ENCODE measurements around the gene CENPT. TPM values are rescaled to one million over a fixed set of nuclear protein-coding genes. Genes with fewer than 3 reads are reported as not detected.
A peak's percentile ranks its signal among the peaks of the same experiment; 100 is the strongest.

Gene CENPT
- polyA plus RNA-seq, 2 of the 4 experiments (the other 2 are of a cell fraction): 19.1 to 36.9 TPM

DNA sequence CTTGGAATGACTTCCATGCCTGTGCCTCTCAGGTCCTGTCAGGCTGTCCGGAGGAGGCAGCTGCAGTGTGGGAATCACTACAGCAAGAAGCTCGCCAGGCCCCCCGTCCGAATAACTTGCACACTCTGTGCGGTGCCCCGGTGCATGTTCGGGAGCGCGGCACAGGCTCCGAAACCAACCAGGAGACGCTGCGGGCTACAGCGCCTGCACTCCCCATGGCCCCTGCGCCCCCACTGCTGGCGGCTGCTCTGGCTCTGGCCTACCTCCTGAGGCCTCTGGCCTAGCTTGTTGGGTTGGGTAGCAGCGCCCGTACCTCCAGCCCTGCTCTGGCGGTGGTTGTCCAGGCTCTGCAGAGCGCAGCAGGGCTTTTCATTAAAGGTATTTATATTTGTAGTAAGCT is 38.5 kb upstream of the CENPT start:
- POLR2A ChIA-PET: no interaction called here
- 95% methylated on average over 19 of the region's 19 CpGs for WGBS (ENCODE audit: missing lambda C conversion rate)
- FAIRE-seq: no peak

DNA sequence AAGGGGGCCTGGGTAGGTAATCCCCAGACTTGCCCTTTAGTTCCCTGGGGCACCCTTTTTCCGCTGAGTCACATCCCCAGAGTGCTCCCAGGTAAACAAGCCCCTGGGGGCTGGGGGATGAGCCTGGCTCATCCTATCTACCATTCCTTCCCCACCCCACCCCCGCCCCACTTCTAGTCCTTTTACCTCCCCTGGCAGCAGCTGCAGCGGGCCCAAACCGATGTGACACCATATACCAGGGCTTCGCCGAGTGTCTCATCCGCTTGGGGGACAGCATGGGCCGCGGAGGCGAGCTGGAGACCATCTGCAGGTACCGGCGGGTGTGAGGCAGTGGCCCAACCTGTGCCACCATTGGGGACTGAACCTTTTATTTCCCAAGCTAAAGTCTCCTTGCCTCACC is 38.1 kb upstream of the CENPT start:
- POLR2A ChIA-PET: no interaction called here

More for the DNA sequence above, 38.5 kb upstream of the CENPT start:
- ATAC-seq (no peak), DNase-seq (ENCODE audit: low read depth in 1 of 2, low spot score in 1 of 2) (no peak)
- Histone ChIP-seq H3K4me2 (no peak overlapping the region), H3K9me3 (no peaks in the 10 kb centered on the region), H3K4me3 (no peak overlapping the region), H3K27ac (no peak overlapping the region), H3K4me1 (peaks cover 9% of the 10 kb centered on the region; the same call in 1 of the 3 replicates)
- no peak for TF ChIP-seq REST (IDR thresholded peaks at IDR 0.05)
- TF ChIP-seq RCOR1 (IDR thresholded peaks at IDR 0.05; ENCODE audit: low read depth, low read length): no peak
- TF ChIP-seq HEYL (CRISPR knock-in tag; IDR thresholded peaks at IDR 0.05): no peak
- no peak for TF ChIP-seq ZC3H11A (IDR thresholded peaks at IDR 0.05)
- TF ChIP-seq, protein P1, sequence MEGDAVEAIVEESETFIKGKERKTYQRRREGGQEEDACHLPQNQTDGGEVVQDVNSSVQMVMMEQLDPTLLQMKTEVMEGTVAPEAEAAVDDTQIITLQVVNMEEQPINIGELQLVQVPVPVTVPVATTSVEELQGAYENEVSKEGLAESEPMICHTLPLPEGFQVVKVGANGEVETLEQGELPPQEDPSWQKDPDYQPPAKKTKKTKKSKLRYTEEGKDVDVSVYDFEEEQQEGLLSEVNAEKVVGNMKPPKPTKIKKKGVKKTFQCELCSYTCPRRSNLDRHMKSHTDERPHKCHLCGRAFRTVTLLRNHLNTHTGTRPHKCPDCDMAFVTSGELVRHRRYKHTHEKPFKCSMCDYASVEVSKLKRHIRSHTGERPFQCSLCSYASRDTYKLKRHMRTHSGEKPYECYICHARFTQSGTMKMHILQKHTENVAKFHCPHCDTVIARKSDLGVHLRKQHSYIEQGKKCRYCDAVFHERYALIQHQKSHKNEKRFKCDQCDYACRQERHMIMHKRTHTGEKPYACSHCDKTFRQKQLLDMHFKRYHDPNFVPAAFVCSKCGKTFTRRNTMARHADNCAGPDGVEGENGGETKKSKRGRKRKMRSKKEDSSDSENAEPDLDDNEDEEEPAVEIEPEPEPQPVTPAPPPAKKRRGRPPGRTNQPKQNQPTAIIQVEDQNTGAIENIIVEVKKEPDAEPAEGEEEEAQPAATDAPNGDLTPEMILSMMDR (IDR thresholded peaks at IDR 0.05): no peak
- no peak for TF ChIP-seq CBX2 (IDR thresholded peaks at IDR 0.05; ENCODE audit: borderline replicate concordance, low read depth)
- CTCF ChIA-PET: interaction anchor here (0.8 to 17.4 kb wide), 11 partner anchors 11 to 365 kb away, joined by 3 to 370 read pairs (median 4); partner anchors contain the start of genes CTRL, EDC4 and PSMB10

DNA sequence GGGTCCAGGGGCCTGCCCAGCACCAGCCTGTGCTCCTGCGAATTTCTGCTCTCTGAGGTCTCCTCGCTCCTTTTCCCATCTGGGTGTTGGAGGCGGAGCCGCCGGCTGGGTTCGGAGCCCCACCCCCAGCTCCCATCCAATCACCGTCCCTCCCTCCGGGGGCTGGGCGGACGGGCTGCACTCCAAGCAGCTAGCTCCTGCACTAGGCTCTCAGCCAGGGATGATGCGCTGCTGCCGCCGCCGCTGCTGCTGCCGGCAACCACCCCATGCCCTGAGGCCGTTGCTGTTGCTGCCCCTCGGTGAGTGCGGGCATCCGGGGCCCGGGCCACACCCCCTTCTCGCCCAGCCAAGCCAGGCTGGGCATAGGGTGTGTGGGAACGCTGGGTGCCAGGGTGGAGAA is 37.2 kb upstream of the CENPT start, which contains the start of gene NRN1L:
NRN1L (plus strand) TSS at position 202 of the 400 bp plus-strand sequence; CDS start at position 221, 19 bp downstream.
- 86% methylated on average over 17 of the region's 22 CpGs for WGBS (ENCODE audit: missing lambda C conversion rate)
- Histone ChIP-seq H3K9me3 (no peaks in the 10 kb centered on the region), H3K27ac (peak within 1 kb of the TSS in 1 of 2 experiments; percentile 58; a peak in 4 of 6 replicates), H3K4me1 (peaks cover 9% of the 10 kb centered on the region; the same call in 1 of the 3 replicates), H3K4me3 (no peak within 1 kb of the TSS), H3K4me2 (no peak within 1 kb of the TSS)
- POLR2A ChIA-PET: interaction anchor here (1.8 kb wide), 1 partner anchor 9 kb away, joined by 8 read pairs; the partner anchor contains the start of gene PSKH1
- ATAC-seq (peak in 1 of 2 experiments; percentile 48; a peak in 3 of 6 replicates), DNase-seq (ENCODE audit: low read depth in 1 of 2, low spot score in 1 of 2) (no peak), FAIRE-seq (no peak)
- TF ChIP-seq, protein P2, sequence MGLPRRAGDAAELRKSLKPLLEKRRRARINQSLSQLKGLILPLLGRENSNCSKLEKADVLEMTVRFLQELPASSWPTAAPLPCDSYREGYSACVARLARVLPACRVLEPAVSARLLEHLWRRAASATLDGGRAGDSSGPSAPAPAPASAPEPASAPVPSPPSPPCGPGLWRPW (IDR thresholded peaks at IDR 0.05): no peak
- no peak for TF ChIP-seq E2F6 (IDR thresholded peaks at IDR 0.05; ENCODE audit: borderline replicate concordance, low read depth)
- TF ChIP-seq ELK1 (IDR thresholded peaks at IDR 0.05; ENCODE audit: low read depth, low read length): no peak
- no peak for TF ChIP-seq RARB (CRISPR knock-in tag; IDR thresholded peaks at IDR 0.05)
- TF ChIP-seq NPAS2 (CRISPR knock-in tag; IDR thresholded peaks at IDR 0.05; ENCODE audit: borderline replicate concordance): no peak
- no peak for TF ChIP-seq CHD4 (IDR thresholded peaks at IDR 0.05; ENCODE audit: borderline replicate concordance)
- TF ChIP-seq KDM5A (IDR thresholded peaks at IDR 0.05): no peak
- TF ChIP-seq NR3C1 (IDR thresholded peaks at IDR 0.05): no peak
- TF ChIP-seq GATA3 (IDR thresholded peaks at IDR 0.05; ENCODE audit: borderline replicate concordance): no peak
- CTCF ChIA-PET: interaction anchor here (0.8 to 17.4 kb wide), 21 partner anchors 8 to 212 kb away, joined by 3 to 370 read pairs (median 11); partner anchors contain the start of genes CTRL, EDC4, PSKH1 and PSMB10

More for the DNA sequence above, 38.1 kb upstream of the CENPT start:
- CTCF ChIA-PET: interaction anchor here (0.9 to 17.4 kb wide), 10 partner anchors 11 to 365 kb away, joined by 3 to 370 read pairs (median 4); partner anchors contain the start of genes CTRL, EDC4 and PSMB10
- ATAC-seq (no peak), FAIRE-seq (no peak), DNase-seq (ENCODE audit: low read depth in 1 of 2, low spot score in 1 of 2) (no peak)
- no peak overlapping the region for H3K4me2 ChIP-seq
- no peaks in the 10 kb centered on the region for H3K9me3 ChIP-seq
- H3K4me1 ChIP-seq: peaks cover 9% of the 10 kb centered on the region; the same call in 1 of the 3 replicates
- TF ChIP-seq MAZ (IDR thresholded peaks at IDR 0.05; ENCODE audit: borderline replicate concordance, low read depth, low read length) (no peak), EHF (CRISPR knock-in tag; IDR thresholded peaks at IDR 0.05) (no peak)
- H3K4me3 ChIP-seq: no peak overlapping the region
- peak overlapping the region in 1 of 2 experiments; percentile 58; a peak in 4 of 6 replicates for H3K27ac ChIP-seq
- 94% methylated on average over 10 of the region's 12 CpGs for WGBS (ENCODE audit: missing lambda C conversion rate)
